ENCODE results near the gene CEL. TPM values are rescaled to one million over a fixed set of nuclear protein-coding genes. Genes with fewer than 3 reads are reported as not detected.
A peak's percentile ranks its signal among the peaks of the same experiment; 100 is the strongest.
"Not testable (repeated sequence)": the region's sequence is repeated elsewhere in the genome, so short reads cannot be mapped to it uniquely, and the experiment has no call there.

The CEL gene
- total and polyA plus RNA-seq, 9 donors, result 0.97 to 12.0 (median 1.9) TPM

DNA sequence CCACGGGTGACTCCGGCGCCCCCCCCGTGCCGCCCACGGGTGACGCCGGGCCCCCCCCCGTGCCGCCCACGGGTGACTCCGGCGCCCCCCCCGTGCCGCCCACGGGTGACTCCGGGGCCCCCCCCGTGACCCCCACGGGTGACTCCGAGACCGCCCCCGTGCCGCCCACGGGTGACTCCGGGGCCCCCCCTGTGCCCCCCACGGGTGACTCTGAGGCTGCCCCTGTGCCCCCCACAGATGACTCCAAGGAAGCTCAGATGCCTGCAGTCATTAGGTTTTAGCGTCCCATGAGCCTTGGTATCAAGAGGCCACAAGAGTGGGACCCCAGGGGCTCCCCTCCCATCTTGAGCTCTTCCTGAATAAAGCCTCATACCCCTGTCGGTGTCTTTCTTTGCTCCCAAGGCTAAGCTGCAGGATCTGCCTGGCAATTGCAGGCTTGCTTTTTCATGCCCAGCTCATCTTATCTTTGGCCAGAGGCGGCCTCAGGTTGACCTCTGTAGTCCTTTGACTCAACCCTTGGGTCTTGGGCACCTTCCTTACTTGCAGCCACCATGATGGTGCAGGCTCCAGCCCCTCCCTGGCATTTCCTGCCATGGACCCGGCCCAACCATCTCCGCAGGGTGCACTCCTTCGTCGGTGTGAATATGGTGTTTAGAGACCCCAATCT, 9.8 kb downstream of the CEL start:
- Histone ChIP-seq H3K36me3 (ENCODE audit: control insufficient read depth, insufficient read depth, low read length) (peaks cover 8% of the 10 kb centered on the region), H3K4me3 (ENCODE audit: low read length) (no peak overlapping the region), H3K4me1 (ENCODE audit: control insufficient read depth, insufficient read depth, low read length) (peaks cover 3% of the 10 kb centered on the region), H3K27me3 (ENCODE audit: control insufficient read depth, insufficient read depth, low read length) (no peaks in the 10 kb centered on the region), H3K9me3 (replicated peaks; ENCODE audit: control insufficient read depth, low read depth, low read length) (no peaks in the 10 kb centered on the region), H3K27ac (ENCODE audit: low read length) (no peak overlapping the region)
- 93% methylated on average over 4 of the region's 33 CpGs for WGBS (ENCODE audit: insufficient coverage)
- no peak for DNase-seq

DNA sequence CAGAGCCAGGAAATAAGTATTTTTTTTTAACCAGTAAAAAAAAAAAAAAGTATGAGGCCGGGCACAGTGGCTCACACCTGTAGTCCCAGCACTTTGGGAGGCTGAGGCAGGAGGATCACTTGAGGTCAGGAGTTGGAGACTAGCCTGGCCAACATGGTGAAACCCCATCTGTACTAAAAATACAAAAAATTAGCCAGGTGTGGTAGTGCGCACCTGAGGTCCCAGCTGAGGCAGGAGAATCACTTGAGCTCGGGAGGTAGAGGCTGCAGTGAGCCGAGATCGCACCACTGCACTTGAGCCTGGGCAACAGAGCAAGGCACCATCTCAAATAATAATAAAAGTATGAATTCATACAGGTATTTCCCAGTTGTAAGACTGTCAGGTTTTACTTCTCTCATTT, 10.4 kb downstream of the CEL start:
- not testable (repeated sequence) for H3K4me3 ChIP-seq (ENCODE audit: low read length); H3K27ac ChIP-seq (ENCODE audit: low read length); H3K4me1 ChIP-seq (ENCODE audit: control insufficient read depth, insufficient read depth, low read length); DNase-seq; H3K9me3 ChIP-seq (replicated peaks; ENCODE audit: control insufficient read depth, low read depth, low read length); H3K27me3 ChIP-seq (ENCODE audit: control insufficient read depth, insufficient read depth, low read length); H3K36me3 ChIP-seq (ENCODE audit: control insufficient read depth, insufficient read depth, low read length)
- WGBS (ENCODE audit: insufficient coverage), result 100% methylated on average over 1 of the region's 5 CpGs

DNA sequence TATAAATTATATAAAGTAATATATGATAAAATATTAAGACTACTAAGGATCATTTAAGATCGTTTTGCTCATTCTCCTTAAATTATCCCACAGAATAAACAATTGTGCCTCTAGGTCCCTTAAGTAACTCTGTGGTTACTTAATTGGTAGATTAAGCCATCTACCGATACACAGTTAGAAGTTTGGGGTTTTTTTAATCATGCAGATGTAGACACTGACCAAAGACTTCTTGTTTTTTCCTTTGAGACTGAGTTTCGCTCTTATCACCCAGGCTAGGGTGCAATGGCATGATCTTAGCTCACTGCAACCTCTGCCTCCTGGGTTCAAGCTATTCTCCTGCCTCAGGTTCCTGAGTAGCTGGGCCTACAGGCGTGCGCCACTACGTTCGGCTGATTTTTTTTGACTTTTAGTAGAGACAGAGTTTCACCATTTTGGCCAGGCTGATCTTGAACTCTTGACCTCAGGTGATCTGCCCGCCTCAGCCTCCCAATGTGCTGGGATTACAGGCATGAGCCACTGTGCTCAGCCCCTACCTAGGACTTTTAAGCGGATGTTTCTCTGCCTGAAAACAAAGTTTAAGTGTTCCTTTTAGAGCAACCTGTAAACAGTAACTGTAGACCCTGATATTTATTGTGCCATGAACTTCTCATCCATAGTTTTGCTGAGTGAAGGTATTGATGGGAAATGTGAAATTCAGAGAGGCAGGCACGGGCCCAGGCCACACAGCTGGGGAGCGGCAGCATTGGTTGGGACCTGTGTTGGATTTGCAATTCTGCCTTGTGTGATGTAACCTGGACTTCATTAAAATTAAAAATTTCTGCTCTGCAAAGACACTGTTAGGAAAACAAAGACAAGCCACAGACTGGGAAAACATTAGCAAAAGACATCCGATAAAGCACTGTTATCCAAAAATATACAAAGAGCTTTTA, 11.6 kb downstream of the CEL start:
- 79% methylated on average over 6 of the region's 12 CpGs for WGBS (ENCODE audit: insufficient coverage)
- H3K36me3 ChIP-seq (ENCODE audit: control insufficient read depth, insufficient read depth, low read length), result peaks cover 5% of the 10 kb centered on the region
- no peak overlapping the region for H3K27ac ChIP-seq (ENCODE audit: low read length)
- H3K9me3 ChIP-seq (replicated peaks; ENCODE audit: control insufficient read depth, low read depth, low read length), result no peaks in the 10 kb centered on the region
- DNase-seq, result no peak
- H3K4me1 ChIP-seq (ENCODE audit: control insufficient read depth, insufficient read depth, low read length), result peaks cover 3% of the 10 kb centered on the region
- no peak overlapping the region for H3K4me3 ChIP-seq (ENCODE audit: low read length)
- H3K27me3 ChIP-seq (ENCODE audit: control insufficient read depth, insufficient read depth, low read length), result no peaks in the 10 kb centered on the region

DNA sequence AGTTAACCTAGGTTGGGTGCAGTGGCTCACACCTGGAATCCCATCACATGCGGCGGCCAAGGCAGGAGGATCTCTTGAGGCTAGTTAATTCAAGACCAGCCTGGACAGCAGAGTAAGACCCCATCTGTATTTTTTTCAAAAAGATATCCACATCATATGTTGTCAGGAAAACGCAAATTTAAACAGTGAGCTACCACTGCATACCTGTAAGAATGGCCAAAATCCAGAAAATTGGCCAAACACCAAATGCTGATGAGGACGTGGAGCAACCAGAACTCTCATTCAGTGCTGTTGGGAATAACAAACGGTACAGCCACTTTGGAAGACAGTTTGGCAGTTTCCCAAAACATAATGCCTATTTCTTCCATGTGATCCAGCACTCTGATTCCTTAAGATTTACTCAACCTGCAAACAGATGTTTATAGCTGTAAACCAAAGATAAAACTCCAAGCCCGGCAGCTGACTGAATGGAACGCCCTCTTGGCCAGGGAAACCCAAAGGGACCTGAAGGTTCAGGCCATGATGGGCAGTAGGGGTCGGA, 12.4 kb downstream of the CEL start:
- Histone ChIP-seq H3K4me1 (ENCODE audit: control insufficient read depth, insufficient read depth, low read length) (peaks cover 3% of the 10 kb centered on the region), H3K9me3 (replicated peaks; ENCODE audit: control insufficient read depth, low read depth, low read length) (no peaks in the 10 kb centered on the region), H3K4me3 (ENCODE audit: low read length) (no peak overlapping the region), H3K27ac (ENCODE audit: low read length) (no peak overlapping the region), H3K27me3 (ENCODE audit: control insufficient read depth, insufficient read depth, low read length) (no peaks in the 10 kb centered on the region), H3K36me3 (ENCODE audit: control insufficient read depth, insufficient read depth, low read length) (peaks cover 5% of the 10 kb centered on the region)
- 49% methylated on average over 7 of the region's 8 CpGs for WGBS (ENCODE audit: insufficient coverage)
- DNase-seq, result no peak

DNA sequence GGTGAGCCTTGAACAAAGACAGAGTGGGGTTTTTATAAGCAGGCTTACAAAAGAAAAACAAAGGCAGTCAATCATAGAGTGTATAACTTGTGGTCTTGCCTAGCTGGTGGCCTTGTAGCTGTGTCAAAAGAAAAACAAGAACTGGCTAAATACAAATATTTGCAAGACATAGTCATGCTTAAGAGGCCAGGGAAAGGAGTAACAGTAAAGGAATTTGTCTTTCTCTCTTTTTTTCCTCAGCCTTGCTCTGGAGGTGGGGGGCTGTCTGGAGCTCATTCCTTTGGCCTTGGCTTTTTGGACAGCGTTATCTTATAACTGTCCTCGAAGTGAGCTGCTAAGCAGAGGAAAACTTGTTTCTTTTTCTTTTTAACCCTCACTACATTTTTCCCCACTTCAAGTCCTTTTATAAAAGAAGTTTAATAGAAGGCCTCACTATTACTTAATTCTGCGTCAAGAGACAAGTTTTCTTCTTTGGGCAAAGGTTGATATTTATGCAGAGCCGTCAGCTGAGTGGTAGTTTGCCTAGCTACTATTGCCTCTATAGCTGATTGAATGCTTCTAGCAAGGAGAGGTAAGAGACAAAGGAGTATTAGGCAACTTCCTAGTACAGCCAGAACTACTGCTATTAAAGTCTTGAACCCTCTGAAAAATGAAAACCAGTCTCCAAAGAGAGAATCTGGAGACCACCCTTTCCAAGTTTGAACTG, 14.3 kb downstream of the CEL start:
- Histone ChIP-seq H3K9me3 (replicated peaks; ENCODE audit: control insufficient read depth, low read depth, low read length) (no peaks in the 10 kb centered on the region), H3K4me1 (ENCODE audit: control insufficient read depth, insufficient read depth, low read length) (peaks cover 3% of the 10 kb centered on the region), H3K36me3 (ENCODE audit: control insufficient read depth, insufficient read depth, low read length) (peaks cover 5% of the 10 kb centered on the region), H3K4me3 (ENCODE audit: low read length) (no peak overlapping the region), H3K27me3 (ENCODE audit: control insufficient read depth, insufficient read depth, low read length) (peaks cover 2% of the 10 kb centered on the region), H3K27ac (ENCODE audit: low read length) (no peak overlapping the region)
- DNase-seq, result peak; percentile 71
- 71% methylated on average over 1 of the region's 4 CpGs for WGBS (ENCODE audit: insufficient coverage)

DNA sequence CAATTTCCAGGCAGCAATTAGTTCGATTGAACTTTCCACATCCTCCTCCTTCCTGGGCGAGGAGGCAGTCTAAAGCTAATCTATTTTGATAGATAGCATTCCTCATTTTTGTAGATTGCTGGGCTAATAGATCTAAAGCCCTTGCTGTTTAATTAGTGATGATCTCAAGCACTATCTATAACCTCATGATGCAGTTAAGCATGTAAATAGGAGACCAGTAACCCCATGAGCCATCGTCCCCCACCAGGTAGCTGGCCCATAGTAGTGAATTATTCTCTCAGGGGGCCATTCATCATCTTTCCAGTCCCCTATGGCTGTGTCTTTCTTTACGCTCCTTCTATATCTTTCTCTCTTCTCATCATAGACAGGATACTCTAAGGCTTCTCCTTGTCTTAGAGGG, 14.9 kb downstream of the CEL start:
- 57% methylated on average over 1 of the region's 4 CpGs for WGBS (ENCODE audit: insufficient coverage)
- peaks cover 3% of the 10 kb centered on the region for H3K36me3 ChIP-seq (ENCODE audit: control insufficient read depth, insufficient read depth, low read length)
- DNase-seq, result no peak
- peaks cover 2% of the 10 kb centered on the region for H3K27me3 ChIP-seq (ENCODE audit: control insufficient read depth, insufficient read depth, low read length)
- H3K9me3 ChIP-seq (replicated peaks; ENCODE audit: control insufficient read depth, low read depth, low read length), result no peaks in the 10 kb centered on the region
- H3K4me1 ChIP-seq (ENCODE audit: control insufficient read depth, insufficient read depth, low read length), result peaks cover 3% of the 10 kb centered on the region
- H3K4me3 ChIP-seq (ENCODE audit: low read length), result no peak overlapping the region
- no peak overlapping the region for H3K27ac ChIP-seq (ENCODE audit: low read length)

DNA sequence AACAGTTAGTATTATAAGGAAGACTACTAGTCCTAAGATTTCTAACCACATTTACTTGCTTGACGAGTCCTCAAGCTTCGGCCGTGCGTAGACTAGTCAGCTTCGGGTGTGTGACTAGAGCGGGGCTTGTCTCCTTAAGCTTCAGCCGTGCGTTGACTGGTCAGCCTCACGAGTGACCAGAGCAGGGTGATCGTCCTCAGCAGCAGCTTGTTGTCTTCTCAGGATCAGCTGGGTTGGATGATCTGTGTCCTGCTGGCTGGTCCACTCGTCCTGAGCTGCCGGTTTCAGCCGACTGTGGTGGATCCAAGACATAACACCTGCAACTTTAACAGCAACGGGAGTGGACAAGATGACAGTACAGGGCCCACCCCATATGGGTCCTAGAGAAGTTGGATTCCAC, 16.7 kb downstream of the CEL start:
- H3K27me3 ChIP-seq (ENCODE audit: control insufficient read depth, insufficient read depth, low read length), result peaks cover 2% of the 10 kb centered on the region
- H3K4me1 ChIP-seq (ENCODE audit: control insufficient read depth, insufficient read depth, low read length), result peaks cover 3% of the 10 kb centered on the region
- 77% methylated on average over 14 of the region's 14 CpGs for WGBS (ENCODE audit: insufficient coverage)

DNA sequence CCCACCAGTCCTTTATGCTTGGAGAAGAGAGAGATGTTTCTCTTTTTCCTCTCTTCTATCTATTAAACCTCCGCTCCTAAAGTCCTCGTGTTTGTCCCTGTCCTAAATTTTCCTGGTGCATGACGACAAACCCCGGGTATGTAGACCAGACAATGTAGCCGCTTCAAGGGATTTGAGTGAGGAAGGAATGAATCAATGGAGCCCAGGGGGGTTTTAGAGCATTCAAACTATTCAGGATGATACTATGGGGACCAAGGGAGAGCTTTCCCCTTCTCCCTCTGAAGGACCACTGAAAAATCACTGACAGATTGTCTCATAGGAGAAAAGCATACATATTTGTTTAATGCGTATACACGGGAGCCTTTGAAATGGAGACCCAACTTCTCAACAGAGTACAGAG, 18.4 kb downstream of the CEL start:
- Histone ChIP-seq H3K36me3 (ENCODE audit: control insufficient read depth, insufficient read depth, low read length) (no peaks in the 10 kb centered on the region), H3K4me1 (ENCODE audit: control insufficient read depth, insufficient read depth, low read length) (no peaks in the 10 kb centered on the region), H3K27ac (ENCODE audit: low read length) (no peak overlapping the region), H3K27me3 (ENCODE audit: control insufficient read depth, insufficient read depth, low read length) (peaks cover 2% of the 10 kb centered on the region), H3K4me3 (ENCODE audit: low read length) (no peak overlapping the region), H3K9me3 (replicated peaks; ENCODE audit: control insufficient read depth, low read depth, low read length) (no peaks in the 10 kb centered on the region)
- WGBS (ENCODE audit: insufficient coverage), result no CpG with 5 or more reads among the region's 7 CpGs
- DNase-seq, result no peak

More for the DNA sequence above, 16.7 kb downstream of the CEL start:
- no peak overlapping the region for H3K27ac ChIP-seq (ENCODE audit: low read length)
- no peaks in the 10 kb centered on the region for H3K9me3 ChIP-seq (replicated peaks; ENCODE audit: control insufficient read depth, low read depth, low read length)
- no peak for DNase-seq
- H3K36me3 ChIP-seq (ENCODE audit: control insufficient read depth, insufficient read depth, low read length), result no peaks in the 10 kb centered on the region
- no peak overlapping the region for H3K4me3 ChIP-seq (ENCODE audit: low read length)

DNA sequence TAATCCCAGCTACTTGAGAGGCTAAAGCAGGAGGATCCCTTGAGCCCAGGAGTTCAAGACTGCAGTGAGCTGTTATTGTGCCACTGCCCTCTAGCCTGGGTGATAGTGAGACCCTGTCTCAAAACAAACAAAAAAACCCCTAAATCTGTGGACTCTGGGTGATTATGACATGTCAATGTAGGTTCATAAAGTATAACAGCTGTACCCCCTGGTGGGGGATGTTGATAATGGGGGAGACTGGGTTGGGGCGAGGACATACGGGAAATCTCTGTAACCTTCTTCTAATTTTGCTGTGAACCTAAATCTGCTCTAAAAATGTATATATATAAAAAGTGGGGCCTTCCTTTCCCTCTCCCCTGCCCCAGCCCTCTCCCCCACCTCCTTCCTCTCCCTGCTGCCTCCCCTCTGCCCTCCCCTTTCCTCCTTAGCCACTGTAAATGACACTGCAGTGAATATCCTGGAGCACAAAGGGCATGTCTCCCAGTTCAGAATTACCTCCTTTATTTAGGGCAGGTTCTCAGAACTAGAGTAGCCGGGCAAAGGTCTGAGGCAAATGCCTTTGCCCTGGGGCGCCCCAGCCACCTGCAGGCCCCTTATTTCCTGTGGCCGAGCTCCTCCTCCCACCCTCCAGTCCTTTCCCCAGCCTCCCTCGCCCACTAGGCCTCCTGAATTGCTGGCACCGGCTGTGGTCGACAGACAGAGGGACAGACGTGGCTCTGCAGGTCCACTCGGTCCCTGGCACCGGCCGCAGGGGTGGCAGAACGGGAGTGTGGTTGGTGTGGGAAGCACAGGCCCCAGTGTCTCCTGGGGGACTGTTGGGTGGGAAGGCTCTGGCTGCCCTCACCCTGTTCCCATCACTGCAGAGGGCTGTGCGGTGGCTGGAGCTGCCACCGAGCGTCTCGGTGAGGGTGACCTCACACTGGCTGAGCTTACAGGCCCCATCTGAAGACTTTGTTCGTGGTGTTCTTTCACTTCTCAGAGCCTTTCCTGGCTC, 19.3 kb downstream of the CEL start:
- H3K9me3 ChIP-seq (replicated peaks; ENCODE audit: control insufficient read depth, low read depth, low read length); H3K4me3 ChIP-seq (ENCODE audit: low read length); H3K36me3 ChIP-seq (ENCODE audit: control insufficient read depth, insufficient read depth, low read length); H3K4me1 ChIP-seq (ENCODE audit: control insufficient read depth, insufficient read depth, low read length); H3K27me3 ChIP-seq (ENCODE audit: control insufficient read depth, insufficient read depth, low read length); DNase-seq; H3K27ac ChIP-seq (ENCODE audit: low read length): not testable (repeated sequence)
- 82% methylated on average over 5 of the region's 18 CpGs for WGBS (ENCODE audit: insufficient coverage)

Measured in muscle of leg (tissue), 11 donors.